ENCODE data around the gene ANKFY1. TPM values are rescaled to one million over a fixed set of nuclear protein-coding genes. Genes with fewer than 3 reads are reported as not detected.
"Not testable (repeated sequence)": the region's sequence is repeated elsewhere in the genome, so short reads cannot be mapped to it uniquely, and the experiment has no call there.

The ANKFY1 gene
- total RNA-seq, 4 donors from 2014 or later: 53.0 to 69.9 (median 54.7) TPM

- in situ Hi-C loops (cut with MboI; ENCODE audit: low pct_ligation_motif_present in 1 of 4, low pct_unique_long_range_greater_than_20kb in 1 of 4, low sequenced_read_pairs in 3 of 4); intact Hi-C loops (cut with DNase I; ENCODE audit: low total_unique reads); H3K27me3 ChIP-seq; H3K9me3 ChIP-seq; H3K36me3 ChIP-seq: not testable (repeated sequence)
- DNase-seq: peak; percentile 67
- TF ChIP-seq POLR2AphosphoS5 (IDR thresholded peaks at IDR 0.05): peak in 2 of 3 donors; percentile 51 to 75
- peak; percentile 52 for TF ChIP-seq POLR2A (IDR thresholded peaks at IDR 0.05)
- Histone ChIP-seq H3K4me1 (peaks cover 48 to 80% (median 73%) of the 10 kb centered on the region in 4 donors), H3K27ac (peak overlapping the region; percentile 97 to 100 (median 100)), H3K4me3 (peak overlapping the region in 2 of 4 donors; percentile 0 to 99)
- 25 to 52% methylated on average over 7 to 9 of the region's 9 CpGs for WGBS, 2 donors (ENCODE audit: low coverage in 1 of 2)
Observed at GRCh38 chr17:4138906-4139526, 124.8 kb downstream of the ANKFY1 start.

- in situ Hi-C loops (cut with MboI; ENCODE audit: low pct_ligation_motif_present in 1 of 4, low pct_unique_long_range_greater_than_20kb in 1 of 4, low sequenced_read_pairs in 3 of 4) (no loop called here), intact Hi-C loops (cut with DNase I; ENCODE audit: low total_unique reads) (no loop called here)
- Histone ChIP-seq H3K4me3 (no peak overlapping the region), H3K4me1 (peaks cover 44 to 90% (median 78%) of the 10 kb centered on the region in 4 donors), H3K27ac (peak overlapping the region; percentile 81 to 99 (median 90)), H3K27me3 (no peaks in the 10 kb centered on the region), H3K36me3 (no peaks in the 10 kb centered on the region), H3K9me3 (no peaks in the 10 kb centered on the region)
- WGBS, 2 donors (ENCODE audit: low coverage in 1 of 2): 47% methylated on average over 6 of the region's 6 CpGs; no CpG with 5 or more reads in 1 of the 2 donors
- DNase-seq: peak; percentile 66
- TF ChIP-seq POLR2A (IDR thresholded peaks at IDR 0.05): no peak
- TF ChIP-seq CTCF (IDR thresholded peaks at IDR 0.05): no peak
- no peak for TF ChIP-seq EP300 (IDR thresholded peaks at IDR 0.05; ENCODE audit: low read depth)
- peak in 1 of 3 donors; percentile 31 for TF ChIP-seq POLR2AphosphoS5 (IDR thresholded peaks at IDR 0.05)
Observed at GRCh38 chr17:4136373-4136772, 127.4 kb downstream of the ANKFY1 start.

DNA sequence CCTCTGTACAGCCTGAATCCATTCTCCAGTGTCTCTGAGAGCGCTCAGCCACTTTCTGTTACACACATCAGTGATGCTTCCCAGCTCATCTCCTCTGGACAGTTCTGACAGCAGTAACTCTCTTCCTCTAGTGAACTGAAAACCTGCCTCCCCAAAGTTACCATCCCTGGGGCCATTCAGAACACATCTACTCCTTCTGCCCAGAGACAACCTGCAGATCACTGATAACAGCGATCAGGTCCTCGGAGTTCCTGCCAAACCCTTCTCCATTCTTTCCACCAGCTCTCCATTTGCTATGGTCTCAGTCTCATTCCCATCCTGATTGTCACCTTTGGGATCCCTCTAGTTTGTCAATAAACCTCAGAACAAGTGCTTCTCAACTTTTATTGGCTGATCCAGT, 128.3 kb downstream of the ANKFY1 start:
- Histone ChIP-seq H3K27me3 (no peaks in the 10 kb centered on the region), H3K27ac (peak overlapping the region; percentile 81 to 99 (median 90)), H3K36me3 (no peaks in the 10 kb centered on the region), H3K4me1 (peaks cover 44 to 90% (median 77%) of the 10 kb centered on the region in 4 donors), H3K4me3 (peak overlapping the region in 1 of 4 donors; percentile 25), H3K9me3 (no peaks in the 10 kb centered on the region)
- intact Hi-C loops (cut with DNase I; ENCODE audit: low total_unique reads) (no loop called here), in situ Hi-C loops (cut with MboI; ENCODE audit: low pct_ligation_motif_present in 1 of 4, low pct_unique_long_range_greater_than_20kb in 1 of 4, low sequenced_read_pairs in 3 of 4) (no loop called here)
- DNase-seq: no peak
- WGBS, 2 donors (ENCODE audit: low coverage in 1 of 2): 88 to 100% methylated on average over 1 to 3 of the region's 3 CpGs
- TF ChIP-seq POLR2A (IDR thresholded peaks at IDR 0.05) (no peak), EP300 (IDR thresholded peaks at IDR 0.05; ENCODE audit: low read depth) (no peak), POLR2AphosphoS5 (IDR thresholded peaks at IDR 0.05) (no peak), CTCF (IDR thresholded peaks at IDR 0.05) (no peak)

DNA sequence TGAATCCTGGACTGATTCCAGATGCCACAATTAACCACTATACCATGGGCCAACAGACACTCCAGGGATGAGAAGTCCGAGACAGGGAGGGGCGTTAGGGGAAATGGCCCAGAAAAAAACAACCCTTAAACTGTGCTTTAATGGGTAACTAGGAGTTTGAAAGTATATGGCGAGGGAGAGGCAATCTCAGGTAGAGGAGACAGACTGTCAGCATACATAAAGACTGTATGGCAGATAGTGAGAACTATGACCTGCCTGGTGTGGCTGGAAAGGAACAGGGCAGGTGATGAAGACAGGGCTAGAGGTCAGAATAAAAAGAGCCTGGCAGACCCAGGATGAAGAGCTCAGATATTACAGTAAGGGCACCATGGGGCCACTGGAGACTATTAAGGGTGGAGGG, 129.1 kb downstream of the ANKFY1 start:
- Histone ChIP-seq H3K36me3 (no peaks in the 10 kb centered on the region), H3K27ac (peak overlapping the region; percentile 81 to 99 (median 90)), H3K27me3 (no peaks in the 10 kb centered on the region), H3K4me3 (peak overlapping the region in 1 of 4 donors; percentile 25), H3K9me3 (no peaks in the 10 kb centered on the region), H3K4me1 (peaks cover 38 to 89% (median 71%) of the 10 kb centered on the region in 4 donors)
- no peak for TF ChIP-seq CTCF (IDR thresholded peaks at IDR 0.05)
- TF ChIP-seq POLR2AphosphoS5 (IDR thresholded peaks at IDR 0.05): peak in 2 of 3 donors; percentile 17 to 40
- peak; percentile 47 for TF ChIP-seq POLR2A (IDR thresholded peaks at IDR 0.05)
- 20 to 43% methylated on average over 1 to 3 of the region's 3 CpGs for WGBS, 2 donors (ENCODE audit: low coverage in 1 of 2)
- DNase-seq: peak; percentile 36
- in situ Hi-C loops (cut with MboI; ENCODE audit: low pct_ligation_motif_present in 1 of 4, low pct_unique_long_range_greater_than_20kb in 1 of 4, low sequenced_read_pairs in 3 of 4): no loop called here
- intact Hi-C loops (cut with DNase I; ENCODE audit: low total_unique reads): no loop called here
